Measurements from ENCODE around the gene ZNHIT3. TPM values are rescaled to one million over a fixed set of nuclear protein-coding genes. Genes with fewer than 3 reads are reported as not detected.
"Not testable (repeated sequence)": the region's sequence is repeated elsewhere in the genome, so short reads cannot be mapped to it uniquely, and the experiment has no call there.

Gene ZNHIT3
- total and polyA plus RNA-seq, 2 donors, result 33.7 to 51.9 TPM

DNA sequence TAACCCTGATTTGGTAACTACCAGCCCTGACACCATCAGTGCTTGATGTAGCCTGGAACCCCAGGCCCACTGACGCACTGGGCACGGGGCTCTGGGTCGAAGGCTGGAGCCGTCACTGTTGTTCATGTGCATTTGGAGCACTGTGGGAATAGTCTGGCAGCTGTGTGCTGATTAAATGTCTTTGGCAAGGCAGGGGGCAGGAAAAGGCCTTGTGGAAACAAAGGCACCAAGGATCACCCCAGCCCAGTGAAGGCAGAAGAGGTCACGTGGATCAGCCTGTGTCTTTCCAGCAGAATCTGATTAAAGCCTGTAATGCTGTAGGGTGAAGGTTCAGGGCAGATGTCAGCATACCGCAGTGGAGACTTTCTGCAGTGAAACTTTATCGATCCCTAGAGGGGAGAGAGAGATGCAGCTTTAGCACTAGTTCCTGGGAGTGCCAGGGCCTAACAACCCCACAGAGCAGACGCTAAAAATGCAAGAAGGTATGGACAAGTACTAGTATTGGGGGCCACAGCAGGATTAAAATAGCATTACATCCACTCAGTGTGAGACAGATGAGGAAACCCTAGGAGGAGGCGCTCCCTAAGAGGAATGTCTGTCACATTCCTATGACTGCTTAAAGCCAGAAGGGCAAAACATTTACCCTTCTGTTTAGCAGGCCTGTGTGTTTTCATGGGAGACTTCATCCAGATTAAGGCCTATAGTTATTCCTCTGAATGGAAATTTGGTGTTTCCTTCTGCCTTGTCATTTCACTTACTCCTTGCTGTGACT, 9.7 kb downstream of the ZNHIT3 start:
- DNase-seq (ENCODE audit: extremely low spot score), result no peak
- Histone ChIP-seq H3K4me1 (ENCODE audit: insufficient read depth) (no peaks in the 10 kb centered on the region), H3K36me3 (ENCODE audit: insufficient read depth) (no peaks in the 10 kb centered on the region), H3K27ac (ENCODE audit: low read depth) (no peak overlapping the region), H3K4me3 (ENCODE audit: low read depth, low read length) (no peak overlapping the region)
- 88% methylated on average over 9 of the region's 9 CpGs for WGBS

GRCh38 chr17:36498155-36498554, 11.7 kb downstream of the ZNHIT3 start:
- no peaks in the 10 kb centered on the region for H3K36me3 ChIP-seq (ENCODE audit: insufficient read depth)

GRCh38 chr17:36498560-36499300, 12.2 kb downstream of the ZNHIT3 start:
- no peak overlapping the region for H3K4me3 ChIP-seq (ENCODE audit: low read depth, low read length)
- DNase-seq (ENCODE audit: extremely low spot score), result no peak
- no peak overlapping the region for H3K27ac ChIP-seq (ENCODE audit: low read depth)
- no peaks in the 10 kb centered on the region for H3K4me1 ChIP-seq (ENCODE audit: insufficient read depth)
- H3K36me3 ChIP-seq (ENCODE audit: insufficient read depth), result no peaks in the 10 kb centered on the region
- 63% methylated on average over 7 of the region's 7 CpGs for WGBS

More at GRCh38 chr17:36498155-36498554, 11.7 kb downstream of the ZNHIT3 start:
- Histone ChIP-seq H3K4me3 (ENCODE audit: low read depth, low read length) (no peak overlapping the region), H3K27ac (ENCODE audit: low read depth) (no peak overlapping the region), H3K4me1 (ENCODE audit: insufficient read depth) (no peaks in the 10 kb centered on the region)
- 76% methylated on average over 9 of the region's 9 CpGs for WGBS
- no peak for DNase-seq (ENCODE audit: extremely low spot score)

DNA sequence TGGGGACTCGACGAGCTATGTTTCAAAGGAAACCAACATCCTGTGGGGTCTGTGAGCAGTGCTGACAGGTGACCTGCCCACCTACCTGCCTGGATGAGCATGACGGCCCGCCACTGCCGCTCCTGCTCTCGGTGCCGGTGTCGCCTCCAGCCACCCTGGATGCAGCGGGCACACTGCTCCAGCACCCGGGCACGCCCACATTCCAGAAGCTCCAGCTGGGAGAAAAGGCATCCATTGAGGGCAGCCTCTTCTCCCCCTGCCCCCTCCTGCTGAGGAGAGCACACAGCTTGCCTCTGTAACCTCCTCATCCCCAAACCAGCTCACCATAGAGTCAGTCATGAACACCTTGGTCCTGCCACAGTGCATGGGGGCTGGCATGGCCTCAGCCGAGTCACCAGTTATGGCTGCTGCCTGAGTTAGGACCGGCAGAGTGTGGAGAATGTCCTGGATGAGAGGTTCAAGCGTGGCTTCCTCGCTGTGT, 14.3 kb downstream of the ZNHIT3 start:
- 91% methylated on average over 15 of the region's 15 CpGs for WGBS
- Histone ChIP-seq H3K4me1 (ENCODE audit: insufficient read depth) (no peaks in the 10 kb centered on the region), H3K4me3 (ENCODE audit: low read depth, low read length) (no peak overlapping the region), H3K27ac (ENCODE audit: low read depth) (no peak overlapping the region), H3K36me3 (ENCODE audit: insufficient read depth) (no peaks in the 10 kb centered on the region)
- no peak for DNase-seq (ENCODE audit: extremely low spot score)

- no peak for DNase-seq (ENCODE audit: extremely low spot score)
- H3K4me3 ChIP-seq (ENCODE audit: low read depth, low read length), result no peak overlapping the region
- WGBS, result 98% methylated on average over 3 of the region's 3 CpGs
- no peaks in the 10 kb centered on the region for H3K4me1 ChIP-seq (ENCODE audit: insufficient read depth)
- no peak overlapping the region for H3K27ac ChIP-seq (ENCODE audit: low read depth)
- no peaks in the 10 kb centered on the region for H3K36me3 ChIP-seq (ENCODE audit: insufficient read depth)
These were observed 14.9 kb downstream of the ZNHIT3 start for GRCh38 chr17:36501351-36501750.

GRCh38 chr17:36501963-36502362, 15.5 kb downstream of the ZNHIT3 start:
- 89% methylated on average over 6 of the region's 6 CpGs for WGBS
- Histone ChIP-seq H3K4me1 (ENCODE audit: insufficient read depth) (no peaks in the 10 kb centered on the region), H3K4me3 (ENCODE audit: low read depth, low read length) (no peak overlapping the region), H3K36me3 (ENCODE audit: insufficient read depth) (no peaks in the 10 kb centered on the region), H3K27ac (ENCODE audit: low read depth) (no peak overlapping the region)
- DNase-seq (ENCODE audit: extremely low spot score), result no peak

GRCh38 chr17:36503456-36504155, 17.1 kb downstream of the ZNHIT3 start:
- Histone ChIP-seq H3K27ac (ENCODE audit: low read depth) (no peak overlapping the region), H3K36me3 (ENCODE audit: insufficient read depth) (no peaks in the 10 kb centered on the region), H3K4me1 (ENCODE audit: insufficient read depth) (no peaks in the 10 kb centered on the region), H3K4me3 (ENCODE audit: low read depth, low read length) (no peak overlapping the region)
- no peak for DNase-seq (ENCODE audit: extremely low spot score)
- WGBS, result 91% methylated on average over 7 of the region's 7 CpGs

GRCh38 chr17:36504156-36504545, 17.7 kb downstream of the ZNHIT3 start:
- H3K36me3 ChIP-seq (ENCODE audit: insufficient read depth), result no peaks in the 10 kb centered on the region
- WGBS, result 97% methylated on average over 5 of the region's 5 CpGs
- no peak overlapping the region for H3K27ac ChIP-seq (ENCODE audit: low read depth)
- no peaks in the 10 kb centered on the region for H3K4me1 ChIP-seq (ENCODE audit: insufficient read depth)
- H3K4me3 ChIP-seq (ENCODE audit: low read depth, low read length), result no peak overlapping the region
- no peak for DNase-seq (ENCODE audit: extremely low spot score)

- 93% methylated on average over 8 of the region's 8 CpGs for WGBS
- DNase-seq (ENCODE audit: extremely low spot score), result no peak
- Histone ChIP-seq H3K4me3 (ENCODE audit: low read depth, low read length) (no peak overlapping the region), H3K27ac (ENCODE audit: low read depth) (no peak overlapping the region), H3K36me3 (ENCODE audit: insufficient read depth) (no peaks in the 10 kb centered on the region), H3K4me1 (ENCODE audit: insufficient read depth) (no peaks in the 10 kb centered on the region)
These were observed 18.7 kb downstream of the ZNHIT3 start for GRCh38 chr17:36505171-36505570.

- 83% methylated on average over 6 of the region's 6 CpGs for WGBS
- Histone ChIP-seq H3K4me3 (ENCODE audit: low read depth, low read length) (no peak overlapping the region), H3K4me1 (ENCODE audit: insufficient read depth) (no peaks in the 10 kb centered on the region), H3K36me3 (ENCODE audit: insufficient read depth) (no peaks in the 10 kb centered on the region), H3K27ac (ENCODE audit: low read depth) (no peak overlapping the region)
- DNase-seq (ENCODE audit: extremely low spot score), result no peak
These were observed 19.9 kb downstream of the ZNHIT3 start for GRCh38 chr17:36506249-36506826.

DNA sequence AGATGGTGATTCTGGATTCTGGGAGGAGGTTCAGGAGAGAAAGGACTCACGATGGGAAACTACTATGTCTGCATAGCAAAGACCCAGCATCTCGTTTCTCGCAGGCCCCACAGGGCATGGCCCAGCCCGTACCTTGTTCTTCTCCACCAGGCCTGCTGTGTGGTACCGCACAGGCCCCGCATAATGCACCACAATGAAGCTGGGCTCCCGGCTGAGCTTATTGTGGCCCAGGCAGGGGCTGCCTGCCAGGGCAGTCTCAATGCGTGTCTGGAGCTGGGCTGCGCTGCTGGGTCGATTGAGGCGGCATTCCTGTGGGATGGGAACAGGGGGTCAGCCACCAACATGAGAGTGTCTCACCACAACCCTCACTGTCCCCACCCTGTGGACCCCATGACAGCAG, 20.4 kb downstream of the ZNHIT3 start:
- H3K36me3 ChIP-seq (ENCODE audit: insufficient read depth), result no peaks in the 10 kb centered on the region
- no peak overlapping the region for H3K4me3 ChIP-seq (ENCODE audit: low read depth, low read length)
- DNase-seq (ENCODE audit: extremely low spot score), result no peak
- 95% methylated on average over 11 of the region's 11 CpGs for WGBS
- no peak overlapping the region for H3K27ac ChIP-seq (ENCODE audit: low read depth)
- no peaks in the 10 kb centered on the region for H3K4me1 ChIP-seq (ENCODE audit: insufficient read depth)

GRCh38 chr17:36507266-36507665, 20.8 kb downstream of the ZNHIT3 start:
- no peak overlapping the region for H3K27ac ChIP-seq (ENCODE audit: low read depth)
- 86% methylated on average over 6 of the region's 6 CpGs for WGBS
- no peak for DNase-seq (ENCODE audit: extremely low spot score)
- H3K4me3 ChIP-seq (ENCODE audit: low read depth, low read length), result no peak overlapping the region
- H3K36me3 ChIP-seq (ENCODE audit: insufficient read depth), result no peaks in the 10 kb centered on the region
- H3K4me1 ChIP-seq (ENCODE audit: insufficient read depth), result no peaks in the 10 kb centered on the region

DNA sequence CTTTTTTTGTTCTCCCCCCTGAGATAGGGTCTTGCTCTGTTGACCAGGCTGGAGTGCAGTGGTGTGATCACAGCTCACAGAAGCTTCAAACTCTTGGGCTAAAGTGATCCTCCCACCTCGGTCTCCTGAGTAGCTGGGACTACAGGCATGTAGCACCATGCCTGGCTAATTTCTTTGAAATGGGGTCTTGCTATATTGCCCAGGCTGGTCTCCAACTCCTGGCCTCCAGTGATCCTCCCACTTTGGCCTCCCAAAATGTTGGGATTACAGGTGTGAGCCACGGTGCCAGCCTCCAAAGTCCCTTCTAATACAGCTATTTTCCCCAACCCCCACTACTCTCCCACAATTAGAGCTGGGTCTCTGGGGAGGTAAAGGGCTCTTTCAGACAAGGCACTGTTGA, 22.0 kb downstream of the ZNHIT3 start:
- not testable (repeated sequence) for H3K4me1 ChIP-seq (ENCODE audit: insufficient read depth); H3K27ac ChIP-seq (ENCODE audit: low read depth); DNase-seq (ENCODE audit: extremely low spot score); H3K4me3 ChIP-seq (ENCODE audit: low read depth, low read length); H3K36me3 ChIP-seq (ENCODE audit: insufficient read depth)
- WGBS, result 95% methylated on average over 2 of the region's 2 CpGs
